AG04449 (cell line): ENCODE measurements around the gene TRIM14.
"Not testable (repeated sequence)": the region's sequence is repeated elsewhere in the genome, so short reads cannot be mapped to it uniquely, and the experiment has no call there.

Experiments used
- CTCF ChIA-PET: fragments of 350-600 bp; formaldehyde crosslinking; extraction: SDS; loops from one replicate; lab custom pipeline; 2021; ENCODE audit warnings: antibody characterized with exemption; lab: Yijun Ruan, JAX
- POLR2A ChIA-PET: fragments of 400-600, 350-600 bp; formaldehyde crosslinking; extraction: SDS; loops from one replicate; lab custom pipeline; 2020; ENCODE audit warnings: antibody characterized with exemption, inconsistent platforms; lab: Yijun Ruan, JAX
- DNase-seq: peaks from one replicate; pipeline ENCODE4 v3.0.0-alpha.2; 2010; ENCODE audit warnings: low read depth, low spot score
- H3K4me3 ChIP-seq: 2 replicates; pipeline ENCODE4 v1.5.1; 2011; ENCODE audit warnings: low read depth, mild to moderate bottlenecking, control low read depth, low read length
- TF ChIP-seq, protein P1 (sequence below): IDR thresholded peaks from one replicate; pipeline ENCODE4 v1.5.1; 2011; ENCODE audit warnings: mild to moderate bottlenecking, moderate library complexity, low read length, control low read depth, inconsistent platforms; ENCODE audit not compliant: insufficient read depth; ENCODE audit errors: missing control alignments

The TRIM14 gene

DNA sequence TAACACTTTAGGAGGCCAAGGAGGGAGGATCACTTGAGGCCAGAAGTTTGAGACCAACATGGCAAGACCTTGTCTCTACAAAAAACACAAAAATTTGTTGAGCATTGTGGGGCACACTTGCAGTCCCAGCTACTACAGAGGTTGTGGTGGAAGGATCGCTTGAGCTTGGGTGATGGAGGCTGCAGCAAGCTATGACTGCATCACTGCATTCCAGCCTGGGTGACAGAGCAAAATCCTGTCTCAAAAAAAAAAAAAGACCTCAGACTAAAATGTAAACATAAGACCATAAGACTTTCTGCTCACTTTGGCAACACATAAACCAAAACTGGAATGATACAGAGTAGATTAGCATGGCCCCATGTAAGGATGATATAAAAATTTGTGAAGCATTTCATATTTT, 87.1 kb downstream of the TRIM14 start:
- POLR2A ChIA-PET: no interaction called here
- H3K4me3 ChIP-seq: no peak overlapping the region
- no peak for DNase-seq
- CTCF ChIA-PET: interaction anchor here (1.3 to 6.9 kb wide), 2 partner anchors 15 to 109 kb away, joined by 3 to 47 read pairs; partner anchors contain the start of gene TRMO
- TF ChIP-seq, protein P1, sequence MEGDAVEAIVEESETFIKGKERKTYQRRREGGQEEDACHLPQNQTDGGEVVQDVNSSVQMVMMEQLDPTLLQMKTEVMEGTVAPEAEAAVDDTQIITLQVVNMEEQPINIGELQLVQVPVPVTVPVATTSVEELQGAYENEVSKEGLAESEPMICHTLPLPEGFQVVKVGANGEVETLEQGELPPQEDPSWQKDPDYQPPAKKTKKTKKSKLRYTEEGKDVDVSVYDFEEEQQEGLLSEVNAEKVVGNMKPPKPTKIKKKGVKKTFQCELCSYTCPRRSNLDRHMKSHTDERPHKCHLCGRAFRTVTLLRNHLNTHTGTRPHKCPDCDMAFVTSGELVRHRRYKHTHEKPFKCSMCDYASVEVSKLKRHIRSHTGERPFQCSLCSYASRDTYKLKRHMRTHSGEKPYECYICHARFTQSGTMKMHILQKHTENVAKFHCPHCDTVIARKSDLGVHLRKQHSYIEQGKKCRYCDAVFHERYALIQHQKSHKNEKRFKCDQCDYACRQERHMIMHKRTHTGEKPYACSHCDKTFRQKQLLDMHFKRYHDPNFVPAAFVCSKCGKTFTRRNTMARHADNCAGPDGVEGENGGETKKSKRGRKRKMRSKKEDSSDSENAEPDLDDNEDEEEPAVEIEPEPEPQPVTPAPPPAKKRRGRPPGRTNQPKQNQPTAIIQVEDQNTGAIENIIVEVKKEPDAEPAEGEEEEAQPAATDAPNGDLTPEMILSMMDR: no peak

DNA sequence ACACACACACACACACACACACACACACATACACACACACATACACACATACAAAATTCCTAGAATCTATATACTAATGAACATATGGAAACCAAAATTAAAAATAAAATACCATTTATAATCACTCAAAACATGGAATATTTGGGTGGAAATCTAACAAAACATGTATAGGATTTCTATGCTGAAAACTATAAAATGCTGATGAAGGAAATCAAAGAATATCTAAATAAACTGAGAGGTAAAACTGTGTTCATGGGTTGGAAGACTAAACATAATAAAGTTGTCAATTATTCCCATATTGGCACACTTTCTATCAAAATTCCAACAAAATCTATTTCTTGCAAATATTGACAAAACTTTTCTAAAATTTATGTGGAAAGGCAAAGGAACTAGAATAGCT, 87.9 kb downstream of the TRIM14 start:
- DNase-seq: no peak
- TF ChIP-seq, protein P1: no peak
- H3K4me3 ChIP-seq: no peak overlapping the region
- ChIA-PET POLR2A (no interaction called here), CTCF (no interaction called here)

DNA sequence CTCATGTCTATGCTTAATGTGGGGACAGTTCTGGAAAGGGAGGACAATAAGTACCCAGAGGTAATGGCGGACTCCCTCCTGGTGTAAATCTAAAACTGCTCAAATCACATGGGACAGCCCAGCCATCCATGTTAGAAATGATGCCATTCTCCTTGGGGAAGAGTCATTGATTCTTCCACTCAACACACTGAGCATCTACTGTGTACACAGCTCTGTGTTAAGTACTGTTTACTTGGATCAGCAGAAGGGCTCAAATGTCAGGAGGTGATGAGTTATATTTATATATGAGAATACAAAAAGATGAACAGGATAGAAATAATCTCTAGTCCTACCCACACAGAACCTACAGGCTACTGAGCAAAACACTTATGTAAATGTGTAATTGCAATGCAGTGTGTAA, 94.3 kb downstream of the TRIM14 start:
- H3K4me3 ChIP-seq: no peak overlapping the region
- ChIA-PET CTCF (interaction anchor here (1.1 to 7.4 kb wide), 3 partner anchors 10 to 101 kb away, joined by 3 to 45 read pairs (median 4); no protein-coding TSS in a partner anchor), POLR2A (no interaction called here)
- TF ChIP-seq, protein P1: no peak
- no peak for DNase-seq

DNA sequence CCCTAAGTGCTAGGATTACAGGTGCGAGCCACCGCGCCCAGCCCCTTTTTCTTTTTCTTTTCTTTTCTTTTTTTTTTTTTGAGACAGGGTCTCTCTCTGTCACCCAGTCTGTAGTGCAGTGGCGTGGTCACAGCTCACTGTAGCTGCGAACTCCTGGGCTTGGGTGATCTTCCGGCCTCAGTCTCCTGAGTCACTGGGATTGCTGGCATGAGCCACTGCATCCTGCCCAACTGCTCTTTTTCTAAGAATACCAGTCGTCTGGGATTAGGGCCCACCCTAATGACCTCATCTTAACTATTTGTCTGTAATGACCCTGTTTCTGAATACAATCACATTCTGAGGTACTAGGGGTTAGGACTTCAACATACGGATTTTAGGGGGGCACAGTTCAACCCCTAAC, 96.6 kb downstream of the TRIM14 start:
- TF ChIP-seq, protein P1: no peak
- ChIA-PET CTCF (interaction anchor here (7.4 kb wide), 1 partner anchor 12 kb away, joined by 45 read pairs; no protein-coding TSS in a partner anchor), POLR2A (no interaction called here)
- DNase-seq: no peak
- no peak overlapping the region for H3K4me3 ChIP-seq

DNA sequence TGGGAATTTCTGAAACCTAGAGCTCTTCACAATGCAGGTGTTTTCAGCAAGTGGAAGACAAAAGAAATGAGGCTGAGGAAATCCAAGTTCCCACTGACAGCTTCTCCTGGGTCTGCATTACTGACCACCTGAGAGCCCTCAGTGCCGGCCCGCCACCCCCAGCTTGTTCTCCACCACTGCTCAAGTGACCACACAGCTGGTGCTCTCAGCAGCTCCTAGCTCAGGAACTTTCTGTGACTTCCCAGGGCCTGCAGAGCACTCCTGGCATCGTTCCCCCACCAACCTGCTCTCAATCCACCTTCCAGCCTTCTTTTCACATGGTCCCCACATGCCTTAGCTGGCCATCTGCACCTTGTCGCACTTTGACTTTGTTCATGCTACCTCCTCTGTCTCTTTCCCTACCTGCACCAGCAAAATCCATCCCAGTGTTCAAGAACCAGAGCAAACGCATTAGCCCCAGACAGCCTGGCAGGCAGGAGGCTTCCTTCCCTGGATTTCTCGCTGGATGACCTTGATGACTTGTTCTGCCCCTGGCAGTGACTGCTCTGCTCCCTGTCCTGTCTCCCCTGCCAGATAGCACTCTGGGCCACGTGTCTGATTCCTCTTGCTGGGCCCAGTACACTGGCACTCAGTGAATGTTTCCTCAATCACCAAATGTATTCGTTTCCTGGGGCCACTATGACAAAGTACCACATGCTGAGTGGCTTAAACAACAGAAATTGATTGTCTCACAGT, 97.5 kb downstream of the TRIM14 start:
- POLR2A ChIA-PET: no interaction called here
- CTCF ChIA-PET: interaction anchor here (0.9 to 7.4 kb wide), 3 partner anchors 13 to 53 kb away, joined by 3 to 45 read pairs (median 3); no protein-coding TSS in a partner anchor

DNA sequence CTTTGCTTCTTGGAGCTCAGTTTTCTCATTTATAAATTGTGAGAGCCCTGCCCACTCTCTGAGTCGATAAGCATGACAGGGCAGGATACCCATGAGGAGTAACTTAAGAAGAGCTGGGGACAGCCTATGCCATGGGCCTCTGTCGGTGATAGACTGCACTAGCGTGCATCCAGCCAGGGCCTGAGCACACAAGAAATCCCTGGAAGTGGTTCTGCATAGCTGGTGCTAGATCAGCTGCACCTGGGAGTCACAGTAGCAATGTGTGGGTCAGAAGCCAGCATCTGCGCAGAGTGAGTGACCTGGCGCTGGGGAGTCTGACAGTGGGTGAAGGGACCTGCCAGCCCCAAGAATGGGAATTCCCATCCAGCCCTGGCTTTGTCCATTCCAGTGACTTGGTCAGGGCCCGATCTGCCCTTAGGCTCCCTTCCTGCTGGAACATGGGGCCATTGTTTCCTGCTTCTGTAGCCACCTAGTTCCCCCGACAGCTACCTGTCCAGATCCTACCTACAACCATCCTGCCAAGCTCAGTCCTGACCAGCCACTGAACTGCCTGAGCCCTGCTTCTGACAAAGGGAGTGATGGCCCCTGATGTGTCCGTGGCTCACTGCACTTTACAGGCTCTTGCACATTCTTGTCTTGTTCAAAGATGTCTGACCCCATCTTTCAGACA, 98.4 kb downstream of the TRIM14 start:
- DNase-seq: no peak
- POLR2A ChIA-PET: no interaction called here

More for the DNA sequence above, 97.5 kb downstream of the TRIM14 start:
- DNase-seq: no peak
- no peak overlapping the region for H3K4me3 ChIP-seq
- TF ChIP-seq, protein P1: no peak

DNA sequence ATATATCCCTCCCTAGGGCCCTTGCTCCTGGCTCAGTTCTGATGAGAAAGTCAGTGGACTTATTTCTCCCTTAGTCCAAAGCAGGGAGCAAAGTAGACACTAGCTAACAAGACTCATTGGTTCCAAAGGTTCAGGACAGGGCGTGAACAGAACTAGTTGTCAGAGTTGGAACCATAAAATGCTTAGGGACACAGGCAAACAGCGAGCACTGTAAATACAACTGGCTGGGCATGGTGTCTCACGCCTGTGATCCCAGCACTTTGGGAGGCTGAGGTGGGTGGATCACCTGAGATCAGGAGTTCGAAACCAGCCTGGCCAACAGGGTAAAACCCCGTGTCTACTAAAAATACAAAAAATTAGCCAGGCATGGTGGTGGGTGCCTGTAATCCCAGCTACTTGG, 99.2 kb downstream of the TRIM14 start:
- CTCF ChIA-PET: interaction anchor here (1.1 to 7.4 kb wide), 2 partner anchors 15 to 37 kb away, joined by 3 to 45 read pairs; no protein-coding TSS in a partner anchor
- POLR2A ChIA-PET, DNase-seq, H3K4me3 ChIP-seq: not testable (repeated sequence)

More for the DNA sequence above, 98.4 kb downstream of the TRIM14 start:
- CTCF ChIA-PET: interaction anchor here (0.9 to 7.4 kb wide), 3 partner anchors 14 to 54 kb away, joined by 3 to 45 read pairs (median 3); no protein-coding TSS in a partner anchor
- TF ChIP-seq, protein P1: no peak
- H3K4me3 ChIP-seq: no peak overlapping the region
